ENCODE results near the gene CALML5.

The CALML5 gene

GRCh38 chr10:5460468-5461202, 38.7 kb downstream of the CALML5 start:
- Histone ChIP-seq H3K27ac (ENCODE audit: low read length) (no peak overlapping the region), H3K4me3 (ENCODE audit: low read length) (no peak overlapping the region), H3K4me1 (ENCODE audit: insufficient read depth, low read length) (peaks cover 2% of the 10 kb centered on the region; the same call in 1 of the 2 replicates), H3K9ac (ENCODE audit: low read depth, low read length) (no peak overlapping the region), H3K36me3 (ENCODE audit: insufficient read depth, low read depth, low read length) (peaks cover 63% of the 10 kb centered on the region), H3K27me3 (ENCODE audit: insufficient read depth, low read length) (no peaks in the 10 kb centered on the region), H3K9me3 (ENCODE audit: insufficient read depth, low read depth, low read length) (no peaks in the 10 kb centered on the region)

- Histone ChIP-seq H3K36me3 (ENCODE audit: insufficient read depth, low read depth, low read length) (peaks cover 78% of the 10 kb centered on the region), H3K9ac (ENCODE audit: low read depth, low read length) (no peak overlapping the region)
Measured at GRCh38 chr10:5458949-5459747, 40.2 kb downstream of the CALML5 start.

GRCh38 chr10:5458425-5458824, 40.9 kb downstream of the CALML5 start:
- Histone ChIP-seq H3K9me3 (ENCODE audit: insufficient read depth, low read depth, low read length) (no peaks in the 10 kb centered on the region), H3K9ac (ENCODE audit: low read depth, low read length) (no peak overlapping the region), H3K27ac (ENCODE audit: low read length) (no peak overlapping the region), H3K27me3 (ENCODE audit: insufficient read depth, low read length) (no peaks in the 10 kb centered on the region), H3K36me3 (ENCODE audit: insufficient read depth, low read depth, low read length) (peaks cover 86% of the 10 kb centered on the region), H3K4me1 (ENCODE audit: insufficient read depth, low read length) (no peaks in the 10 kb centered on the region), H3K4me3 (ENCODE audit: low read length) (no peak overlapping the region)

More at GRCh38 chr10:5458949-5459747, 40.2 kb downstream of the CALML5 start:
- H3K4me3 ChIP-seq (ENCODE audit: low read length): no peak overlapping the region
- H3K27ac ChIP-seq (ENCODE audit: low read length): no peak overlapping the region
- H3K9me3 ChIP-seq (ENCODE audit: insufficient read depth, low read depth, low read length): no peaks in the 10 kb centered on the region
- H3K4me1 ChIP-seq (ENCODE audit: insufficient read depth, low read length): no peaks in the 10 kb centered on the region
- no peaks in the 10 kb centered on the region for H3K27me3 ChIP-seq (ENCODE audit: insufficient read depth, low read length)

- H3K9ac ChIP-seq (ENCODE audit: low read depth, low read length): no peak overlapping the region
- no peak overlapping the region for H3K27ac ChIP-seq (ENCODE audit: low read length)
- no peaks in the 10 kb centered on the region for H3K9me3 ChIP-seq (ENCODE audit: insufficient read depth, low read depth, low read length)
- H3K4me3 ChIP-seq (ENCODE audit: low read length): no peak overlapping the region
- peaks cover 92% of the 10 kb centered on the region for H3K36me3 ChIP-seq (ENCODE audit: insufficient read depth, low read depth, low read length)
- no peaks in the 10 kb centered on the region for H3K27me3 ChIP-seq (ENCODE audit: insufficient read depth, low read length)
- no peaks in the 10 kb centered on the region for H3K4me1 ChIP-seq (ENCODE audit: insufficient read depth, low read length)
Measured at GRCh38 chr10:5457741-5458140, 41.6 kb downstream of the CALML5 start.

- peaks cover 99% of the 10 kb centered on the region for H3K36me3 ChIP-seq (ENCODE audit: insufficient read depth, low read depth, low read length)
- no peak overlapping the region for H3K4me3 ChIP-seq (ENCODE audit: low read length)
- no peak overlapping the region for H3K27ac ChIP-seq (ENCODE audit: low read length)
- H3K9ac ChIP-seq (ENCODE audit: low read depth, low read length): no peak overlapping the region
- H3K9me3 ChIP-seq (ENCODE audit: insufficient read depth, low read depth, low read length): no peaks in the 10 kb centered on the region
- no peaks in the 10 kb centered on the region for H3K27me3 ChIP-seq (ENCODE audit: insufficient read depth, low read length)
- H3K4me1 ChIP-seq (ENCODE audit: insufficient read depth, low read length): no peaks in the 10 kb centered on the region
Measured at GRCh38 chr10:5456563-5456962, 42.8 kb downstream of the CALML5 start.

GRCh38 chr10:5453749-5454489, 45.5 kb downstream of the CALML5 start:
- H3K4me1 ChIP-seq (ENCODE audit: insufficient read depth, low read length): peaks cover 8% of the 10 kb centered on the region
- no peak overlapping the region for H3K27ac ChIP-seq (ENCODE audit: low read length)
- H3K36me3 ChIP-seq (ENCODE audit: insufficient read depth, low read depth, low read length): peaks cover 74% of the 10 kb centered on the region
- no peaks in the 10 kb centered on the region for H3K9me3 ChIP-seq (ENCODE audit: insufficient read depth, low read depth, low read length)
- H3K4me3 ChIP-seq (ENCODE audit: low read length): no peak overlapping the region
- no peaks in the 10 kb centered on the region for H3K27me3 ChIP-seq (ENCODE audit: insufficient read depth, low read length)
- H3K9ac ChIP-seq (ENCODE audit: low read depth, low read length): no peak overlapping the region

- H3K27ac ChIP-seq (ENCODE audit: low read length): no peak overlapping the region
- peaks cover 42% of the 10 kb centered on the region for H3K36me3 ChIP-seq (ENCODE audit: insufficient read depth, low read depth, low read length)
- H3K4me1 ChIP-seq (ENCODE audit: insufficient read depth, low read length): peaks cover 29% of the 10 kb centered on the region
- H3K4me3 ChIP-seq (ENCODE audit: low read length): no peak overlapping the region
- no peak overlapping the region for H3K9ac ChIP-seq (ENCODE audit: low read depth, low read length)
- H3K27me3 ChIP-seq (ENCODE audit: insufficient read depth, low read length): no peaks in the 10 kb centered on the region
- no peaks in the 10 kb centered on the region for H3K9me3 ChIP-seq (ENCODE audit: insufficient read depth, low read depth, low read length)
Measured at GRCh38 chr10:5450605-5451384, 48.6 kb downstream of the CALML5 start.

GRCh38 chr10:5449823-5450222, 49.5 kb downstream of the CALML5 start:
- H3K4me3 ChIP-seq (ENCODE audit: low read length): no peak overlapping the region
- no peaks in the 10 kb centered on the region for H3K9me3 ChIP-seq (ENCODE audit: insufficient read depth, low read depth, low read length)
- H3K36me3 ChIP-seq (ENCODE audit: insufficient read depth, low read depth, low read length): peaks cover 33% of the 10 kb centered on the region
- H3K27me3 ChIP-seq (ENCODE audit: insufficient read depth, low read length): no peaks in the 10 kb centered on the region
- H3K4me1 ChIP-seq (ENCODE audit: insufficient read depth, low read length): peaks cover 29% of the 10 kb centered on the region
- H3K9ac ChIP-seq (ENCODE audit: low read depth, low read length): no peak overlapping the region
- no peak overlapping the region for H3K27ac ChIP-seq (ENCODE audit: low read length)

- no peaks in the 10 kb centered on the region for H3K9me3 ChIP-seq (ENCODE audit: insufficient read depth, low read depth, low read length)
- no peak overlapping the region for H3K27ac ChIP-seq (ENCODE audit: low read length)
- no peak overlapping the region for H3K4me3 ChIP-seq (ENCODE audit: low read length)
- H3K9ac ChIP-seq (ENCODE audit: low read depth, low read length): no peak overlapping the region
- H3K4me1 ChIP-seq (ENCODE audit: insufficient read depth, low read length): peaks cover 29% of the 10 kb centered on the region
- H3K27me3 ChIP-seq (ENCODE audit: insufficient read depth, low read length): no peaks in the 10 kb centered on the region
- peaks cover 27% of the 10 kb centered on the region for H3K36me3 ChIP-seq (ENCODE audit: insufficient read depth, low read depth, low read length)
Measured at GRCh38 chr10:5449227-5449626, 50.1 kb downstream of the CALML5 start.
